Loucy (cell line): ENCODE measurements around the gene RPP40.

Experiments
- H2AFZ ChIP-seq: fragments of 200-600 bp; sonication (generic); 2 replicates; pipeline ENCODE4 v1.6.0; 2016; ENCODE audit warnings: antibody characterized with exemption, mild to moderate bottlenecking, low read length, moderate library complexity
- H3F3A ChIP-seq: fragments of 200-600 bp; 2 replicates; pipeline ENCODE4 v1.6.0; 2016; ENCODE audit warnings: antibody characterized with exemption, low read depth, mild to moderate bottlenecking
- H3K27me3 ChIP-seq: fragments of 200-600 bp; sonication (generic); 2 replicates; pipeline ENCODE4 v1.6.1; 2014; ENCODE audit warnings: low read length, mild to moderate bottlenecking; ENCODE audit not compliant: insufficient read depth, poor library complexity, severe bottlenecking
- H3K36me3 ChIP-seq: fragments of 200-600 bp; sonication (generic); 2 replicates; pipeline ENCODE4 v1.6.1; 2016; ENCODE audit warnings: low read length; ENCODE audit not compliant: insufficient read depth
- H3K4me1 ChIP-seq: fragments of 200-600 bp; sonication (generic); 2 replicates; pipeline ENCODE4 v1.5.1; 2014; ENCODE audit warnings: low read length, mild to moderate bottlenecking; ENCODE audit not compliant: insufficient read depth, poor library complexity, severe bottlenecking
- H3K4me2 ChIP-seq: fragments of 200-600 bp; sonication (generic); 2 replicates; pipeline ENCODE4 v1.6.0; 2014; ENCODE audit warnings: antibody characterized with exemption, low read length, low read depth, mild to moderate bottlenecking; ENCODE audit not compliant: poor library complexity, severe bottlenecking
- H3K4me3 ChIP-seq: fragments of 200-600 bp; sonication (generic); 2 replicates; pipeline ENCODE4 v1.5.1; 2014; ENCODE audit warnings: low read length, mild to moderate bottlenecking, mixed read lengths; ENCODE audit not compliant: poor library complexity, severe bottlenecking
- H3K79me2 ChIP-seq: fragments of 200-600 bp; sonication (generic); 2 replicates; pipeline ENCODE4 v1.6.1; 2014; ENCODE audit warnings: low read length; ENCODE audit not compliant: insufficient read depth
- H3K9ac ChIP-seq: fragments of 200-600 bp; sonication (generic); 2 replicates; pipeline ENCODE4 v1.6.0; 2014; ENCODE audit warnings: mild to moderate bottlenecking, low read depth, low read length, moderate library complexity; ENCODE audit not compliant: poor library complexity, severe bottlenecking
- H3K9me2 ChIP-seq: fragments of 200-600 bp; sonication (generic); replicated peaks from 2 replicates; pipeline ENCODE4 v1.6.1; 2016; ENCODE audit warnings: low read depth, low read length, mixed read lengths
- H3K9me3 ChIP-seq: fragments of 200-600 bp; sonication (generic); 2 replicates; pipeline ENCODE4 v1.6.1; 2014; ENCODE audit warnings: mild to moderate bottlenecking, antibody characterized with exemption, low read length, low read depth; ENCODE audit not compliant: insufficient read depth
- H4K20me1 ChIP-seq: fragments of 200-600 bp; sonication (generic); 2 replicates; pipeline ENCODE4 v1.6.0; 2014; ENCODE audit warnings: antibody characterized with exemption, low read length, mild to moderate bottlenecking; ENCODE audit not compliant: insufficient read depth, poor library complexity, severe bottlenecking
- EZH2phosphoT487 ChIP-seq: fragments of 200-600 bp; IDR thresholded peaks from 2 replicates; pipeline ENCODE4 v1.6.1; 2018; ENCODE audit warnings: antibody characterized with exemption, mild to moderate bottlenecking, moderate library complexity, borderline replicate concordance
- TF ChIP-seq, protein P1 (sequence below): fragments of 200-600 bp; sonication (generic); conservative IDR thresholded peaks from 2 replicates; pipeline ENCODE4 v1.5.1; 2014; ENCODE audit warnings: mild to moderate bottlenecking, antibody characterized with exemption, low read length

The RPP40 gene

DNA sequence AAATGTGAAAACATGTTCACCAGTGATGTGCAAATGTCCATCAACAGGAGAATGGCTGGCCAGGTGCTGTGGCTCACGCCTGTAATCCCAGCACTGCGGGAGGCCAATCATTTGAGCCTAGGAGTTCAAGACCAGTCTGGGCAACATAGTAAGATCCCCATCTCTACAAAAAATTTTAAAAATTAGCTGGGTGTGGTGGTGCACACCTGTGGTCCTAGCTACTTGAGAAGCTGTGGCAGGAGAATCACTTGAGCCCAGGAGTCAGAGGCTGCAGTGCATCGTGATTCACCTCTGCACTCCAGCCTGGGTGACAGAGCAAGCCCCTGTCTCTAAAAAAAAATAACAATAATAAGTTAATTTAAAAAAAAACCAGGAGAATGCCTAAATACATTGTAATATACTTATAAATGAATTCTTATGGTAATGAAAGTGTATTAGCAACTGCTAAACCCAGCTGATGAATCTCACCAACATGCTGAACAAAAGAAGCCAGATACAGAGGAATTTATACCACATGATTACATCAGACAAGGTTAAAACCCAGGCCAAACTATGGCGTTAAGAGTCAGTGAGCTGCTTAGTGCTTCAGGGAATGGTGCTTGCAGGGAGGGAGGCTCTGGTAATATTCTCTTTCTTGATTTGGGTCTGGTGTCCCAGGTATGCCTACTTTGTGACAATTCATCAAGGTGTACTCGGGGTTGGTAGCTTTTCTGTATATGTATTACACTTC is 36.4 kb downstream of the RPP40 start:
- Histone ChIP-seq H3F3A (no peaks in the 10 kb centered on the region), H2AFZ (no peak overlapping the region), H3K27me3 (no peaks in the 10 kb centered on the region), H3K9me3 (no peaks in the 10 kb centered on the region), H3K4me3 (no peak overlapping the region), H3K9ac (no peak overlapping the region), H3K4me2 (no peak overlapping the region), H3K9me2 (no peaks in the 10 kb centered on the region), H4K20me1 (no peaks in the 10 kb centered on the region), H3K4me1 (no peaks in the 10 kb centered on the region), H3K36me3 (no peaks in the 10 kb centered on the region), H3K79me2 (no peaks in the 10 kb centered on the region)
- no peak for TF ChIP-seq EZH2phosphoT487
- TF ChIP-seq, protein P1, sequence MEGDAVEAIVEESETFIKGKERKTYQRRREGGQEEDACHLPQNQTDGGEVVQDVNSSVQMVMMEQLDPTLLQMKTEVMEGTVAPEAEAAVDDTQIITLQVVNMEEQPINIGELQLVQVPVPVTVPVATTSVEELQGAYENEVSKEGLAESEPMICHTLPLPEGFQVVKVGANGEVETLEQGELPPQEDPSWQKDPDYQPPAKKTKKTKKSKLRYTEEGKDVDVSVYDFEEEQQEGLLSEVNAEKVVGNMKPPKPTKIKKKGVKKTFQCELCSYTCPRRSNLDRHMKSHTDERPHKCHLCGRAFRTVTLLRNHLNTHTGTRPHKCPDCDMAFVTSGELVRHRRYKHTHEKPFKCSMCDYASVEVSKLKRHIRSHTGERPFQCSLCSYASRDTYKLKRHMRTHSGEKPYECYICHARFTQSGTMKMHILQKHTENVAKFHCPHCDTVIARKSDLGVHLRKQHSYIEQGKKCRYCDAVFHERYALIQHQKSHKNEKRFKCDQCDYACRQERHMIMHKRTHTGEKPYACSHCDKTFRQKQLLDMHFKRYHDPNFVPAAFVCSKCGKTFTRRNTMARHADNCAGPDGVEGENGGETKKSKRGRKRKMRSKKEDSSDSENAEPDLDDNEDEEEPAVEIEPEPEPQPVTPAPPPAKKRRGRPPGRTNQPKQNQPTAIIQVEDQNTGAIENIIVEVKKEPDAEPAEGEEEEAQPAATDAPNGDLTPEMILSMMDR, result no peak

DNA sequence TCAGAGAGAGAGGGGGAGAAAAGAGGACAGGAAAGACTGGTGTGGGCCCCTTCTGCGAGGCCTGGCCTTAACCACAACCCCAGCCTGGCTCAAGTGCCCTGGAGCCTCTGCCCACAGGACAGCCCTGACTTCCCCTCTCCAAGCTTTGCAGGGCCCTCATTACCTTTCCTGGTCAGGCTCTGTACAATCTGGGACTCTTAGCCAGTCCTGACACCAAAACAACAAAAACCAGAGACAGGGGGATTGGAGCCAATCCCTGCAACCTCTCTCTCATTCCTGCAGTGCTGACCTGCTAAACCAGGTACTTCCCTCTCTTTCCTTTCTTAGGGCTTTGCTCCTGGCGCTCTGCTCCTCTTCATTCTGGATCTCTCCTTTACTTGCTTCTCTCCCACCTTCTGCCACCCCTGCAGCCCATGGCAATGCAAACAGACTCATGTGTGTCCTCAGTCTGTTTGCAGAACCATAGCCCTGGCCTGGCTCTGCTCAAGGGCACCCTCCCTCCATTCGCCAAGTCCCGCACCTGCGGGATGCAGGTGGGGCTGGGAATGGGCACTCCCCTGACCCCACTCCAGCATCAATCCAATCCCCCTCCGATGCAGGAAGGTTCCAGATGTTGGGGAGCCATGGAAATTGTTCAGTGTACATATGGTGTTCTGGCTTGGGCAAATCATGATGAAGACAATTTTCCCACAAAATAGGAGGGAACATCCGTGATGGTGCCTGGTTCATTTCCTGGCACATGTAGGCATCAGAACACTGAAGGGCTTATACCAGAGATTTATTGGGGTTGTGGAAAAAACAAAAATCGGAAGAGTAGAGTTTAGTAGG is 38.1 kb downstream of the RPP40 start:
- Histone ChIP-seq H3K36me3 (no peaks in the 10 kb centered on the region), H3K9ac (no peak overlapping the region), H3K4me2 (no peak overlapping the region), H3K9me3 (no peaks in the 10 kb centered on the region), H3K79me2 (no peaks in the 10 kb centered on the region), H4K20me1 (no peaks in the 10 kb centered on the region), H3K4me3 (no peak overlapping the region), H2AFZ (no peak overlapping the region), H3K9me2 (no peaks in the 10 kb centered on the region), H3K4me1 (no peaks in the 10 kb centered on the region), H3F3A (no peaks in the 10 kb centered on the region), H3K27me3 (no peaks in the 10 kb centered on the region)
- TF ChIP-seq EZH2phosphoT487, result no peak
- TF ChIP-seq, protein P1, result no peak

DNA sequence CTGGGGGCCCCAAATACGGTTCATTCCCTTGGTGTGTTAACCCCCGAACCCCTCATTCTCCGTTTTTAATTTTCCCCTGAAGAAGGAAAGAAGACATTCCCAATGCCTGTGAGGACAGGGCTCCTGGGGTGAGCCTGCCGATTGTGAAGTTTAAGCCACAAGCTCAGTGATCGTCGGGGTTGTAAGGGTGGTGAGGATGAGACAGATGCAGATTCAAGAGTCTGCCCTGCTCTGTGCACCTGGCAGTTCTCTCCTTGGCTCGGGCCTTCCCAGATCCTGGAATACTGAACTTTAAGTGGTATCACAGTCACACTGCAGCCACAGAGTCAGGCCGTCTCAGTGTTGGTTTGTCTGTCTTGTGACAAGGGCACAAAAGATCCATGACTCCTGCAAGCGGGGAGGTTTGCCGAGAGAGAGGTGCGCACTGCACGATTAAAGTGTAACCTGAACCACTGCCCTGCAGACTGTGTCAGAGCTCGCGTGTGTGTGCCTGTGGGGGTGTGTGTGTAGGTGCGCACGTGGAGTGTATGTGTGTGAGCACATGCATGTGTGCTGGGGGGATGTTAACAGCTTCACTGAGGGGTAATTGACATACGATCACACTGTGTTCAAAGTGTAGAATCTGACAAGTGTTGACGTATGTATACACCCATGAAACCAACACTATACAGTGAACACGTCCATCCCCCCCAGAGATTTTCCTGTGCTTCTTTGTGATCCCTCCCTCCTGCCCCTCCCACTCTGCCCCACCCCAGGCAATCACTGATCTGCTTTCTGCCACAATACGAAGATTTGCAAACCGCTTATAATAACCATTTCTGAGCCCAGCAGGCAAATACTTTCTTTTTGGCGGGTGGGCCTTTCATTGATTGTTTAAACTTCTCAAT is 38.9 kb downstream of the RPP40 start:
- no peaks in the 10 kb centered on the region for H3K36me3 ChIP-seq
- no peaks in the 10 kb centered on the region for H3K4me1 ChIP-seq
- no peaks in the 10 kb centered on the region for H4K20me1 ChIP-seq
- no peaks in the 10 kb centered on the region for H3K9me2 ChIP-seq
- H3K4me3 ChIP-seq, result no peak overlapping the region
- no peak overlapping the region for H3K4me2 ChIP-seq
- no peaks in the 10 kb centered on the region for H3K27me3 ChIP-seq
- H3K9me3 ChIP-seq, result no peaks in the 10 kb centered on the region
- TF ChIP-seq, protein P1, result no peak
- TF ChIP-seq EZH2phosphoT487, result no peak
- H3K9ac ChIP-seq, result no peak overlapping the region
- H3F3A ChIP-seq, result no peaks in the 10 kb centered on the region
- no peak overlapping the region for H2AFZ ChIP-seq
- H3K79me2 ChIP-seq, result no peaks in the 10 kb centered on the region
